Astrocyte (in vitro differentiated cells and primary cell): ENCODE data around the gene GALE.

Experiments
- EZH2 ChIP-seq: IDR thresholded peaks from 2 replicates; pipeline ENCODE4 v1.6.1; 2012; ENCODE audit warnings: mild to moderate bottlenecking, low read length, inconsistent platforms; ENCODE audit not compliant: insufficient read depth
- TF ChIP-seq, protein P1 (sequence below): IDR thresholded peaks from 2 replicates; pipeline ENCODE4 v1.5.1; 2011; ENCODE audit warnings: low read depth, mild to moderate bottlenecking, inconsistent platforms, low read length, moderate library complexity; ENCODE audit not compliant: insufficient read depth

DNA sequence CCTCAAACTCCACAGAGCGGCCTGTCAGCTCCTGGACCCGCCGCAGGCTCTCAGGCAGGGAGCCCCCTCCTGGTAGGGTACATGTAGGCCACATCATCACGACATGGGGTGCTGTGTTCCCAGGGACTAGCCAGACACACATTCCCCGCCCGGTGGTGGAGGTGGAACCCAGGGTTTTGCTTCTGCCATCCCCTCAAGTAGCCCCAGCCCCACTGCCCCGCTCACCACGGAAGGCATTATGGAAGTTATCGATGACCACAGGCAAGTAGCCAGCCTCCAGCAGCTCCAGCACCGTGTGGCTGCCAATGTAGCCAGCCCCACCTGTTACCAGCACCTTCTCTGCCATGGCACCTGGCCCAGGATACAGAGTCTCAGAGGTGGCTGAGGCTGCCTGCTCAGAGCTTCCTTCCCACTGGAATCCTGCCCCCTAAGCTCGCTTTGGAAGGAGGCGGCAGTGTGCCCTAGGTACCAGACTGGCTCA, 1.9 kb downstream of the GALE start:
- TF ChIP-seq, protein P1, sequence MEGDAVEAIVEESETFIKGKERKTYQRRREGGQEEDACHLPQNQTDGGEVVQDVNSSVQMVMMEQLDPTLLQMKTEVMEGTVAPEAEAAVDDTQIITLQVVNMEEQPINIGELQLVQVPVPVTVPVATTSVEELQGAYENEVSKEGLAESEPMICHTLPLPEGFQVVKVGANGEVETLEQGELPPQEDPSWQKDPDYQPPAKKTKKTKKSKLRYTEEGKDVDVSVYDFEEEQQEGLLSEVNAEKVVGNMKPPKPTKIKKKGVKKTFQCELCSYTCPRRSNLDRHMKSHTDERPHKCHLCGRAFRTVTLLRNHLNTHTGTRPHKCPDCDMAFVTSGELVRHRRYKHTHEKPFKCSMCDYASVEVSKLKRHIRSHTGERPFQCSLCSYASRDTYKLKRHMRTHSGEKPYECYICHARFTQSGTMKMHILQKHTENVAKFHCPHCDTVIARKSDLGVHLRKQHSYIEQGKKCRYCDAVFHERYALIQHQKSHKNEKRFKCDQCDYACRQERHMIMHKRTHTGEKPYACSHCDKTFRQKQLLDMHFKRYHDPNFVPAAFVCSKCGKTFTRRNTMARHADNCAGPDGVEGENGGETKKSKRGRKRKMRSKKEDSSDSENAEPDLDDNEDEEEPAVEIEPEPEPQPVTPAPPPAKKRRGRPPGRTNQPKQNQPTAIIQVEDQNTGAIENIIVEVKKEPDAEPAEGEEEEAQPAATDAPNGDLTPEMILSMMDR: no peak
- no peak for TF ChIP-seq EZH2
